OCI-LY1 (cell line): ENCODE data around the gene COL9A1.

Experiments used
- H2AFZ ChIP-seq: fragments of 200-600 bp; sonication (generic), shearing (Covaris generic); 2 replicates; pipeline ENCODE4 v1.6.0; 2014; ENCODE audit warnings: antibody characterized with exemption, mild to moderate bottlenecking, low read length
- H3F3A ChIP-seq: fragments of 200-600 bp; sonication (generic), shearing (Covaris generic); 2 replicates; pipeline ENCODE4 v1.6.0; 2014; ENCODE audit warnings: mild to moderate bottlenecking, antibody characterized with exemption, low read length, moderate library complexity; ENCODE audit not compliant: insufficient read depth
- H3K27ac ChIP-seq: fragments of 200-600 bp; sonication (generic); 2 replicates; pipeline ENCODE4 v1.5.1; 2014; ENCODE audit warnings: low read length, mixed run types, mild to moderate bottlenecking, low read depth; ENCODE audit not compliant: poor library complexity, severe bottlenecking
- H3K27me3 ChIP-seq: fragments of 200-600 bp; sonication (generic); 2 replicates; pipeline ENCODE4 v1.6.0; 2014; ENCODE audit warnings: antibody characterized with exemption, mild to moderate bottlenecking, low read length, moderate library complexity; ENCODE audit not compliant: insufficient read depth
- H3K36me3 ChIP-seq: fragments of 200-600 bp; sonication (generic); 2 replicates; pipeline ENCODE4 v1.6.1; 2014; ENCODE audit warnings: mild to moderate bottlenecking, antibody characterized with exemption, low read length, moderate library complexity, mixed read lengths; ENCODE audit not compliant: insufficient read depth
- H3K4me1 ChIP-seq: fragments of 200-600 bp; sonication (generic); 2 replicates; pipeline ENCODE4 v1.5.1; 2014; ENCODE audit warnings: mild to moderate bottlenecking, low read length, moderate library complexity; ENCODE audit not compliant: insufficient read depth, severe bottlenecking
- H3K4me2 ChIP-seq: fragments of 200-600 bp; sonication (generic), shearing (Covaris generic); 2 replicates; pipeline ENCODE4 v1.6.1; 2014; ENCODE audit warnings: low read length
- H3K4me3 ChIP-seq: fragments of 200-600 bp; sonication (generic); 2 replicates; pipeline ENCODE4 v1.5.1; 2014; ENCODE audit warnings: low read length, low read depth, mild to moderate bottlenecking, mixed read lengths; ENCODE audit not compliant: poor library complexity, severe bottlenecking
- H3K79me2 ChIP-seq: fragments of 200-600 bp; shearing (Covaris generic); 2 replicates; pipeline ENCODE4 v1.6.1; 2016; ENCODE audit warnings: mixed run types, low read length, mixed read lengths; ENCODE audit not compliant: insufficient read depth
- H3K9ac ChIP-seq: fragments of 200-600 bp; sonication (generic), shearing (Covaris generic); 2 replicates; pipeline ENCODE4 v1.6.1; 2014; ENCODE audit warnings: mild to moderate bottlenecking, low read length, mixed read lengths
- H3K9me2 ChIP-seq: fragments of 200-600 bp; sonication (generic), shearing (Covaris generic); 2 replicates; pipeline ENCODE4 v1.6.1; 2014; ENCODE audit warnings: low read depth, mild to moderate bottlenecking, low read length, mixed read lengths
- H3K9me3 ChIP-seq: fragments of 200-600 bp; shearing (Covaris generic); 2 replicates; pipeline ENCODE4 v1.6.1; 2014; ENCODE audit warnings: low read length, mixed read lengths
- H4K20me1 ChIP-seq: fragments of 200-600 bp; sonication (generic), shearing (Covaris generic); 2 replicates; pipeline ENCODE4 v1.6.0; 2016; ENCODE audit warnings: mild to moderate bottlenecking, low read length; ENCODE audit not compliant: insufficient read depth
- EZH2 ChIP-seq: fragments of 200-600 bp; sonication (generic), shearing (Covaris generic); IDR thresholded peaks from 2 replicates; pipeline ENCODE4 v1.8.0; 2017; ENCODE audit warnings: borderline replicate concordance, mixed run types, mild to moderate bottlenecking, antibody characterized with exemption, low read length, moderate library complexity, mixed read lengths
- TF ChIP-seq, protein P1 (sequence below): fragments of 200-600 bp; sonication (generic), shearing (Covaris generic); IDR thresholded peaks from 2 replicates; pipeline ENCODE4 v1.5.1; 2017; ENCODE audit warnings: mild to moderate bottlenecking, antibody characterized with exemption, low read length, moderate library complexity, mixed read lengths

COL9A1 gene

DNA sequence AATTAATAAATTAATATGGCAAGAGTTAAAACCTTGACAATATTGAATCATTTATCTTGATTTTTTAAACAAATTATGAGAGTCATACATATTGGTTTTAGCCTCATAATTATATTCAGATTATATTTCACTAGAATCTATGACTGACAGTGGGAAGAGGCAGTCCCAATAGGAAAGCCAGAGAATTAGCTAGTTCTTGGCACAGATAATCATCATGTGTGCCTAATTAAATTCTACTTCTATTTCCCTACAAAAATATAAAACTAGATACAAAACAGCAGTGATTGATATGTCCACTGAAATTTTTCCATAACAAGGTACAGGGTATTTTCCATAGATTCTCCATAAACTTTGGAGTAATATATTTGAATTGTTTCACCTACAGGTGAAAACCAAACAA, 38.6 kb downstream of the COL9A1 start:
- TF ChIP-seq, protein P1, sequence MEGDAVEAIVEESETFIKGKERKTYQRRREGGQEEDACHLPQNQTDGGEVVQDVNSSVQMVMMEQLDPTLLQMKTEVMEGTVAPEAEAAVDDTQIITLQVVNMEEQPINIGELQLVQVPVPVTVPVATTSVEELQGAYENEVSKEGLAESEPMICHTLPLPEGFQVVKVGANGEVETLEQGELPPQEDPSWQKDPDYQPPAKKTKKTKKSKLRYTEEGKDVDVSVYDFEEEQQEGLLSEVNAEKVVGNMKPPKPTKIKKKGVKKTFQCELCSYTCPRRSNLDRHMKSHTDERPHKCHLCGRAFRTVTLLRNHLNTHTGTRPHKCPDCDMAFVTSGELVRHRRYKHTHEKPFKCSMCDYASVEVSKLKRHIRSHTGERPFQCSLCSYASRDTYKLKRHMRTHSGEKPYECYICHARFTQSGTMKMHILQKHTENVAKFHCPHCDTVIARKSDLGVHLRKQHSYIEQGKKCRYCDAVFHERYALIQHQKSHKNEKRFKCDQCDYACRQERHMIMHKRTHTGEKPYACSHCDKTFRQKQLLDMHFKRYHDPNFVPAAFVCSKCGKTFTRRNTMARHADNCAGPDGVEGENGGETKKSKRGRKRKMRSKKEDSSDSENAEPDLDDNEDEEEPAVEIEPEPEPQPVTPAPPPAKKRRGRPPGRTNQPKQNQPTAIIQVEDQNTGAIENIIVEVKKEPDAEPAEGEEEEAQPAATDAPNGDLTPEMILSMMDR = no peak
- TF ChIP-seq EZH2 = no peak
- no peaks in the 10 kb centered on the region for H3K9me3 ChIP-seq

DNA sequence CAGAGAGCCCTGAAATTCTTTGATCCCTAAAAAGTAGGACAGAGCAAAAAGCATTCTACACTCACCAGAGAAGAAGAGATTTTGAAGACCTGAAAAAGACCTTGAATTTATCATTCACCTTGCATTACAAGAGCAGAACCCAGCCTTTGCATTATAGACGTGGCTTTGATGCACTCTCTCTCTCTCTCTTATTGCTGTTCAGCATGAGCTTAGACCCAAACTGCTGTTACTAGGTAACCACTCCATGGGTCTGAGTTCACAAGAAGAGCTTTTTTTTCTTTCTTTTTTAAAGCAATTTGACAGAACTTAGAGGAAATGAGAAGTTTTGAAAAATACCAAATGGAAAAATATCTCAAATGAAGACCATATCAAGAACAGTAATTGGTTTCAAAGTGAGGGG, 44.4 kb downstream of the COL9A1 start:
- Histone ChIP-seq H3F3A (no peaks in the 10 kb centered on the region), H3K9me3 (no peaks in the 10 kb centered on the region), H3K4me1 (no peaks in the 10 kb centered on the region), H2AFZ (no peak overlapping the region), H3K9ac (no peak overlapping the region), H3K79me2 (no peaks in the 10 kb centered on the region), H3K9me2 (no peaks in the 10 kb centered on the region), H3K4me2 (no peak overlapping the region), H3K36me3 (no peaks in the 10 kb centered on the region), H3K27me3 (no peaks in the 10 kb centered on the region), H3K4me3 (no peak overlapping the region), H3K27ac (no peak overlapping the region), H4K20me1 (no peaks in the 10 kb centered on the region)
- no peak for TF ChIP-seq EZH2
- TF ChIP-seq, protein P1 = no peak

More for the DNA sequence above, 38.6 kb downstream of the COL9A1 start:
- no peaks in the 10 kb centered on the region for H3K36me3 ChIP-seq
- H2AFZ ChIP-seq = no peak overlapping the region
- H3K9me2 ChIP-seq = no peaks in the 10 kb centered on the region
- no peaks in the 10 kb centered on the region for H3K79me2 ChIP-seq
- H3K9ac ChIP-seq = no peak overlapping the region
- H3K4me1 ChIP-seq = no peaks in the 10 kb centered on the region
- no peak overlapping the region for H3K4me2 ChIP-seq
- H4K20me1 ChIP-seq = no peaks in the 10 kb centered on the region
- no peaks in the 10 kb centered on the region for H3F3A ChIP-seq
- H3K27me3 ChIP-seq = no peaks in the 10 kb centered on the region
- H3K27ac ChIP-seq = no peak overlapping the region
- no peak overlapping the region for H3K4me3 ChIP-seq

DNA sequence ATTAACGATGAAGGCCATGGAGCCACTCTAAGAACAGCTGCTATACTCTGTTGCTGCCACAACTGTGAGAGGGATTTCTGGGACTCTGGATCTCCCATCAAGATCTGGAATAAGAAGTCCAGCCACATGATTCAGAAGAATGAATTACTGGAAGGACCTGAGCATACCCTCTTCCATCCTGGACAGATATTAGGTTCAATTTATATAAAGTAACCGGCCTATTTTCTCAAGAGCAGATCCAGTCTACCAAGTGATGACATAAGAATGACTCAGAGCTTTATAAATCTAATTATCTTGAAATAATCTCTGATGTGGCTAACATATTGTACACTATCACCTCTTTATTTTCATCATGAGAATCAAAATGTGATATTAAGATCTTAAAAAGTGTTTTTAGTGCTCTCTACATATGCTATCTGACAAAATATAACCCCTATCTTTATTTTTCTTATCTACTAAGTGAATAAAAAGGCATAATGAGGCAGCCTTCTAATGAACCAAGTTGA, 45.1 kb downstream of the COL9A1 start:
- Histone ChIP-seq H3K9ac (no peak overlapping the region), H3F3A (no peaks in the 10 kb centered on the region), H3K36me3 (no peaks in the 10 kb centered on the region), H3K4me1 (no peaks in the 10 kb centered on the region), H2AFZ (no peak overlapping the region), H3K27me3 (no peaks in the 10 kb centered on the region), H3K4me2 (no peak overlapping the region), H3K9me3 (no peaks in the 10 kb centered on the region), H3K9me2 (no peaks in the 10 kb centered on the region), H3K27ac (no peak overlapping the region), H3K4me3 (no peak overlapping the region), H3K79me2 (no peaks in the 10 kb centered on the region), H4K20me1 (no peaks in the 10 kb centered on the region)
- TF ChIP-seq EZH2 = no peak
- TF ChIP-seq, protein P1 = no peak
